Measurements from ENCODE around the gene ATAD5. TPM values are rescaled to one million over a fixed set of nuclear protein-coding genes. Genes with fewer than 3 reads are reported as not detected.

Gene ATAD5
- total and polyA plus RNA-seq, 2 of the 4 experiments (the other 2 are of a cell fraction), result 1.0 to 1.3 TPM

GRCh38 chr17:30796016-30796415 lies 35.8 kb upstream of the ATAD5 start:
- H3K23ac ChIP-seq (ENCODE audit: low read depth, low read length), result no peak overlapping the region
- no peak overlapping the region for H3K4me2 ChIP-seq (ENCODE audit: low read depth, low read length)
- no TSS peak for BruUV-seq (replicated peaks)
- H3K9ac ChIP-seq (ENCODE audit: low read depth, low read length), result no peak overlapping the region
- H3K79me1 ChIP-seq (ENCODE audit: low read depth in 1 of 2, low read length in 2 of 2), result peaks cover 1 to 20% of the 10 kb centered on the region in 2 experiments; a peak in 2 of 4 replicates
- H3K56ac ChIP-seq (ENCODE audit: extremely low read depth, insufficient read depth, low read length), result no peak overlapping the region
- H3K4me1 ChIP-seq (ENCODE audit: control insufficient read depth, insufficient read depth, low read length), result no peaks in the 10 kb centered on the region
- H2AK5ac ChIP-seq (ENCODE audit: low read depth, low read length), result no peak overlapping the region
- no peaks in the 10 kb centered on the region for H3K27me3 ChIP-seq (ENCODE audit: control insufficient read depth, insufficient read depth, low read length)
- no peak overlapping the region for H3K4me3 ChIP-seq (ENCODE audit: insufficient read depth, low read depth, low read length)
- DNase-seq (peak; percentile 8), ATAC-seq (ENCODE audit: low read depth) (peak; percentile 33; the same call in 1 of the 2 replicates)
- POLR2A ChIA-PET (ENCODE audit: unreplicated experiment), result no interaction called here
- H3K14ac ChIP-seq (replicated peaks; ENCODE audit: low read depth, low read length), result no peak overlapping the region
- no peak overlapping the region for H2BK20ac ChIP-seq (ENCODE audit: low read depth, low read length)
- dilution Hi-C loops (cut with HindIII; ENCODE audit: low sequenced_read_pairs, unreplicated experiment), result no loop called here
- no peak overlapping the region for H4K5ac ChIP-seq (ENCODE audit: low read depth, low read length)
- no peak overlapping the region for H2BK120ac ChIP-seq (ENCODE audit: low read depth, low read length)
- no peak overlapping the region for H4K91ac ChIP-seq (ENCODE audit: insufficient read depth, low read depth, low read length)
- intact Hi-C loops (cut with micrococcal nuclease), result no loop called here
- H4K8ac ChIP-seq (ENCODE audit: low read depth in 2 of 2, low read length in 2 of 2), result no peak overlapping the region
- no peak overlapping the region for H3K4ac ChIP-seq (ENCODE audit: low read depth, low read length)
- no peak overlapping the region for H2BK15ac ChIP-seq (ENCODE audit: low read depth, low read length)
- H4K20me1 ChIP-seq (ENCODE audit: insufficient read depth, low read length), result no peaks in the 10 kb centered on the region
- no peaks in the 10 kb centered on the region for H3K9me3 ChIP-seq (ENCODE audit: control insufficient read depth, insufficient read depth, low read length)
- no peaks in the 10 kb centered on the region; the same call in 1 of the 2 replicates for H3K9me1 ChIP-seq (ENCODE audit: insufficient read depth, low read length)
- no peak overlapping the region for H2BK5ac ChIP-seq (ENCODE audit: low read depth, low read length, poor library complexity, severe bottlenecking)
- WGBS, 2 experiments (ENCODE audit: extremely low coverage in 2 of 2, insufficient read length in 1 of 2), result 100% methylated on average over 1 of the region's 4 CpGs; no CpG with 5 or more reads in 1 of the 2 experiments
- H3K18ac ChIP-seq (ENCODE audit: low read depth, low read length), result no peak overlapping the region
- H2AK9ac ChIP-seq (replicated peaks; ENCODE audit: low read depth, low read length, poor library complexity), result no peak overlapping the region
- peaks cover 27% of the 10 kb centered on the region for H3K36me3 ChIP-seq (ENCODE audit: control insufficient read depth, insufficient read depth, low read length)
- no peak overlapping the region for H2AFZ ChIP-seq (replicated peaks; ENCODE audit: low read length, poor library complexity)
- CTCF ChIA-PET, result no interaction called here
- in situ Hi-C loops (cut with MboI; ENCODE audit: low sequenced_read_pairs), result no loop called here
- H3K27ac ChIP-seq (ENCODE audit: insufficient read depth, low read length), result no peak overlapping the region
- no peak for TF ChIP-seq FOS (IDR thresholded peaks at IDR 0.05; ENCODE audit: low read depth, low read length)
- no peak for TF ChIP-seq CHD1 (IDR thresholded peaks at IDR 0.05; ENCODE audit: low read depth, low read length)
- no peak for TF ChIP-seq USF2 (IDR thresholded peaks at IDR 0.05; ENCODE audit: low read depth, low read length)
- no peak for TF ChIP-seq ELK1 (IDR thresholded peaks at IDR 0.05; ENCODE audit: borderline replicate concordance, low read depth, low read length)
